Measurements from ENCODE around the gene CBX6.

DNA sequence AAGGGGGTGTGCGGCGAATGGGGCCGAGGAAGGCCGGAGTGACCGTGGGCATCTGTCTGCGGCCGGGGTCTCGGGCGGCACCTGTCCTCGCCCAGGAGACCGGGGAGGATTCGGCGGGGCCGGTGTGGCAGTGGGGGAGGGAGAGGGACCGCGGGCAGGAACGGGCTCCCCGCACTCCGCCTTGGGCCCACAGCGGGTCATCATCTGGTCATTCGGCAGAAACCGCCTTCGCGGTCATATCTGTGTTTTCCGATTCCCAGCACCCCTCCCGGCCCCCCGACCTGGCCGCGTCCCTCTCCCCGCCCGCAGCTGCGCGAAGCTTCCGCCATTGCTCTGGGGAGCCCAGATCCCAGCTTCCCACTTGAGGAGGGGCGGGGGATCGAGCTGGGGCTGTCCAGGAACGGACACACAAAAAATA is 824 bp upstream of the CBX6 start:
- TF ChIP-seq, protein P1, sequence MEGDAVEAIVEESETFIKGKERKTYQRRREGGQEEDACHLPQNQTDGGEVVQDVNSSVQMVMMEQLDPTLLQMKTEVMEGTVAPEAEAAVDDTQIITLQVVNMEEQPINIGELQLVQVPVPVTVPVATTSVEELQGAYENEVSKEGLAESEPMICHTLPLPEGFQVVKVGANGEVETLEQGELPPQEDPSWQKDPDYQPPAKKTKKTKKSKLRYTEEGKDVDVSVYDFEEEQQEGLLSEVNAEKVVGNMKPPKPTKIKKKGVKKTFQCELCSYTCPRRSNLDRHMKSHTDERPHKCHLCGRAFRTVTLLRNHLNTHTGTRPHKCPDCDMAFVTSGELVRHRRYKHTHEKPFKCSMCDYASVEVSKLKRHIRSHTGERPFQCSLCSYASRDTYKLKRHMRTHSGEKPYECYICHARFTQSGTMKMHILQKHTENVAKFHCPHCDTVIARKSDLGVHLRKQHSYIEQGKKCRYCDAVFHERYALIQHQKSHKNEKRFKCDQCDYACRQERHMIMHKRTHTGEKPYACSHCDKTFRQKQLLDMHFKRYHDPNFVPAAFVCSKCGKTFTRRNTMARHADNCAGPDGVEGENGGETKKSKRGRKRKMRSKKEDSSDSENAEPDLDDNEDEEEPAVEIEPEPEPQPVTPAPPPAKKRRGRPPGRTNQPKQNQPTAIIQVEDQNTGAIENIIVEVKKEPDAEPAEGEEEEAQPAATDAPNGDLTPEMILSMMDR (IDR thresholded peaks at IDR 0.05; ENCODE audit: low read depth, low read length), result no peak
- TF ChIP-seq EZH2phosphoT487 (IDR thresholded peaks at IDR 0.05; ENCODE audit: low read depth), result no peak
